Esophagus muscularis mucosa (tissue), 3 donors: ENCODE data around the gene NEUROG3.

Source experiments
- POLR2A ChIP-seq: fragments of 450-650 bp; IDR thresholded peaks from one replicate; pipeline ENCODE4 v1.6.1; 2017; ENCODE audit warnings: antibody characterized with exemption, moderate library complexity, mild to moderate bottlenecking, low read depth
- POLR2AphosphoS5 ChIP-seq, 2 donors: sonication (generic); formaldehyde crosslinking; IDR thresholded peaks; one replicate each; pipeline ENCODE4 v1.6.1; 2017; ENCODE audit warnings: antibody characterized with exemption in 2 of 2
- TF ChIP-seq, protein P1 (sequence below), 3 experiments: fragments of 200-600 bp in 2 of 3; fragments of 450-650 bp in 1 of 3; sonication (generic) in 2 of 3; IDR thresholded peaks; one replicate each; pipeline ENCODE4 v1.5.1; 2017 to 2019; ENCODE audit warnings: antibody characterized with exemption in 3 of 3, mild to moderate bottlenecking in 2 of 3, moderate library complexity in 1 of 3

DNA sequence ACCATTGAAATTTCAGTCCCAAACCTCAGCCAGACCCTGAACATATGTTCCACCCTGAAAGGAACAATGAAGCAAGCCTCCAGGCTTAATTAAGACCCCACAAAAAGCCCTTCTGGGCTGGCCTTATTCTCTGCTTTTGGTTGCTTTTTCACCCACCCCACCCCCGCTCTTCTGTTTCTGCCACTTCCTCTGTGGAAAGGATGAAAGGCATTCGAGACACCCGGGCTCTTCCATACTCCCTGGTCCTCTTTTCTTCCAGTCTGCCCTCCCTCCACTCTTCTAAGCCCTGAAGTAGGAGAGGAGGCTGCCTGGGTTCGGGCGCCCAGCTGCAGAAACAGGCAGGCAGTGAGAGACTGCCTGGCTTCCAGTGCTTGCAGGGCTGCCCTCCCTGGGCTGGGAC, 47.4 kb upstream of the NEUROG3 start:
- TF ChIP-seq, protein P1, sequence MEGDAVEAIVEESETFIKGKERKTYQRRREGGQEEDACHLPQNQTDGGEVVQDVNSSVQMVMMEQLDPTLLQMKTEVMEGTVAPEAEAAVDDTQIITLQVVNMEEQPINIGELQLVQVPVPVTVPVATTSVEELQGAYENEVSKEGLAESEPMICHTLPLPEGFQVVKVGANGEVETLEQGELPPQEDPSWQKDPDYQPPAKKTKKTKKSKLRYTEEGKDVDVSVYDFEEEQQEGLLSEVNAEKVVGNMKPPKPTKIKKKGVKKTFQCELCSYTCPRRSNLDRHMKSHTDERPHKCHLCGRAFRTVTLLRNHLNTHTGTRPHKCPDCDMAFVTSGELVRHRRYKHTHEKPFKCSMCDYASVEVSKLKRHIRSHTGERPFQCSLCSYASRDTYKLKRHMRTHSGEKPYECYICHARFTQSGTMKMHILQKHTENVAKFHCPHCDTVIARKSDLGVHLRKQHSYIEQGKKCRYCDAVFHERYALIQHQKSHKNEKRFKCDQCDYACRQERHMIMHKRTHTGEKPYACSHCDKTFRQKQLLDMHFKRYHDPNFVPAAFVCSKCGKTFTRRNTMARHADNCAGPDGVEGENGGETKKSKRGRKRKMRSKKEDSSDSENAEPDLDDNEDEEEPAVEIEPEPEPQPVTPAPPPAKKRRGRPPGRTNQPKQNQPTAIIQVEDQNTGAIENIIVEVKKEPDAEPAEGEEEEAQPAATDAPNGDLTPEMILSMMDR (IDR thresholded peaks at IDR 0.05): no peak
- TF ChIP-seq POLR2A (no peak), POLR2AphosphoS5 (IDR thresholded peaks at IDR 0.05) (no peak)
